ENCODE data around the gene ASPDH.
"Not testable (repeated sequence)": the region's sequence is repeated elsewhere in the genome, so short reads cannot be mapped to it uniquely, and the experiment has no call there.

The ASPDH gene

GRCh38 chr19:50476224-50476906 is 37.3 kb downstream of the ASPDH start, which contains the start of the genes EMC10 and GARIN5A:
EMC10 (plus strand) TSS chr19:50476507; CDS start chr19:50476545, 38 bp downstream.
GARIN5A (minus strand) TSS chr19:50476848; CDS start chr19:50476388, 460 bp downstream.
- DNase-seq: peak; percentile 94

- DNase-seq: no peak
Measured at GRCh38 chr19:50475736-50476223, 37.9 kb downstream of the ASPDH start.

GRCh38 chr19:50475101-50475568 is 38.6 kb downstream of the ASPDH start:
- no peak for DNase-seq

GRCh38 chr19:50473336-50473735 is 40.4 kb downstream of the ASPDH start:
- DNase-seq: not testable (repeated sequence)

- DNase-seq: no peak
Measured at GRCh38 chr19:50468818-50469217, 44.9 kb downstream of the ASPDH start.

GRCh38 chr19:50467566-50467965 is 46.1 kb downstream of the ASPDH start:
- no peak for DNase-seq

- no peak for DNase-seq
Measured at GRCh38 chr19:50466706-50467039, 47.0 kb downstream of the ASPDH start.

- DNase-seq: peak; percentile 9
Measured at GRCh38 chr19:50465986-50466705, 47.6 kb downstream of the ASPDH start.

- no peak for DNase-seq
Measured at GRCh38 chr19:50465000-50465399, 48.7 kb downstream of the ASPDH start.

GRCh38 chr19:50464348-50464747 is 49.4 kb downstream of the ASPDH start:
- DNase-seq: no peak

GRCh38 chr19:50462970-50463369 is 50.7 kb downstream of the ASPDH start:
- no peak for DNase-seq
